NOMO-1 (cell line): ENCODE results near the gene POLA2.

Experiments
- DNase-seq, 2 experiments: peaks; one replicate each; lab custom pipeline; 2025; ENCODE audit not compliant: unreplicated experiment in 2 of 2; lab: John Stamatoyannopoulos, UW

POLA2 gene

DNA sequence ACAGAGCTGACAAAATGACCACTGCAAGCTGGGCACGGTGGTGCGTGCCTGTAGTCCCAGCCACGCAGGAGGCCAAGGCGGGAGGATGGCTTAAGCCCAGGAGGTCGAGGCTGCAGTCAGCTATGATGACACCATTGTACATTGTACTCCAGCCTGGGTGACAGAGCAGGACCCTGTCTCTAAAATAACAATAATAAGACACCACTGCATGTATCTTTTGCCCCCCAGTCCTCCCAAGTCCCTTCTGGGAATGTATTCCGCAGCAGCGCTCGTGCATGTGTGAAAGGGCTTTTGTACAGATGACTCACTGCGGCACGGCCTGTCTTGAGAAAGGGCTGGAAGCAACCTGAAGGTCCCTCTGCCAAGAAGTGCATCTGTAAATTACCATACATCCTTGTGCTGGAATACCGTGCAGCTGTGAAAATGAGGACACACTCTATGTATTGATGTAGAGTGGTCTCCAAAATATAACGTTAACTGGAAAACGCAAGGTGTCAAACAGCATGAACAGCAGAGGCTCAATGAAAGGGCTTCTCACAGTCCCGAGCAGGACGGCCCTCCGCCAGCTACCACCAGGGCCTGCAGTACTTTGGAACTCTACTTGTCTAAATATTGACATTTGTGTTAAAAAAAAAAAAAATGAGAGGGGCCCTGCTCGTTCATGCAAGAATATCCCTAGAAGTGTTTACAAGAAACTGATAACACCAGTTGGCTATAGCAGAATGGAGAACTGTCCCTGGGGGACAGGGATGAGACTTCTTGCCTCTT lies 43.9 kb downstream of the POLA2 start:
- DNase-seq, result no peak

DNA sequence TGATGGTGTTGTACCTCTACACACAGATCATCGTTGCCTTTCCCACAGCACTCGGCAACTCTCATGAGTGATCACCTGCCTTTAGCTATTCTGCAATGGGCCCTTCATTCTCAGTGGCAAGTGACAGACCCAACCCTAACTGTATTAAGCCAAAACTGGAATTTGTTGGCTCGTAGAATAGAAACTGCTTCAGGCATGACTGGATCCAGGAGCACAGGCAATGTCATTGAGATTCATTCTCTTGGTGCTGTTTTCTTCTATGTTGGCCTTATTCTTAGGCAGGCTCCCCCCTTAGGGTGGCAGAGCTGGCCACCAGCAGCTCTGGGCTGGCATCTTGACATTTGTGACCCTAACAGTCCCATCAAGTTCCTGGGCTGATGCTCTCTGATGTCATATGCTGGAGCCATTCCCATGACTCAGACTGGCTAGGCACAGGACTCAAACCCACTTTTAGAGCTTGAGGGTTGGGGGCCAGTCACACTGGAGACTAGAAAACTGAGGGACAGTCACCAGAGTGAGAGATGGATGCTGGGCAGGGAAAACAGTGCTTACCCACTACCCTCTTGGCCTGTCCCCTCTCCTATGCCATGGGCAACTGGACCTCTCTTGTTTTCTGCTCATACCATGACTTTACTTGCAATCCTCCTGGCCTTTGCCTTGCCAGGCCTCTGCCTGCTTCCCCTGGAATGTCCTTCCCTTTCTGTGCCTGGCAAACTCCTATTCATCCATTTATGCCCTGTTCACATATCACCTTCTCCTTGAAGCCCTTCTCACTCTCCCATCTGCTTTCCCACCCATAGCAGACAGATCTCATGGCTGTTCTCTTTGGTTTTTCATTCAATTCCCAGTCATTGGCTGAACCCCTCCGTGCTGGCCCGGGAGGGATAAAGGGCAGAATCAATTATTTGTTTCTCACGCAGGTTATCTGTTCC lies 45.8 kb downstream of the POLA2 start:
- no peak for DNase-seq

DNA sequence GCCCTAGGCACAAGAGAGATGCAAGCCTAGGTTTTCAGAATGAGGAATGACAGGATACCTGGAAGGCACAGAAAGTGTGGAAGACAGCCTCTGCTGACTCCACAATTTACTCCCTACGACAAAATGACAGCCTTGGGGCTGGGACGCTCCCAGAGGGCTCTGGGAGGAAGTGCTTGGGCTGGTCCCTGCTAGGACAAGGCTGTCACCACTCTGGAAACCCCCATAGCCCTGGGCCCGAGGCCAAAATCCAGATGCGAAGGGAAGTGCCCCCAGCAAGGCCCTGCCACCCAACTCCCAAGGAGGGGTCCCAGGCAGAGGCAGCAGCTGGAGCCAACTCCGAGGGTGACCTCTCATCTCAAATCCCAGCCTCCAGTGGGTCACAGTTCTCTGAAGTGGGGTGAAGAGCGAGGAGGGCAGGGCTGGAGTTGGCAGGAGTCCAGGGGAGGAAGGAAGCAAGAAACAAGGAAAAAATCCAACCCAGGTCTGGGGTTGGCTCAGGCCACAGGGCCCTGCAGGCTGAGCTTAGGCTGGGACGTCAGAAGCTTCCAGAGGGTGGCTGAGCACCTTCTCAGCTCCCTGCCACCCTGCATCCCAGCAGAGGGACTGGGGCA lies 46.6 kb downstream of the POLA2 start:
- DNase-seq, result no peak

DNA sequence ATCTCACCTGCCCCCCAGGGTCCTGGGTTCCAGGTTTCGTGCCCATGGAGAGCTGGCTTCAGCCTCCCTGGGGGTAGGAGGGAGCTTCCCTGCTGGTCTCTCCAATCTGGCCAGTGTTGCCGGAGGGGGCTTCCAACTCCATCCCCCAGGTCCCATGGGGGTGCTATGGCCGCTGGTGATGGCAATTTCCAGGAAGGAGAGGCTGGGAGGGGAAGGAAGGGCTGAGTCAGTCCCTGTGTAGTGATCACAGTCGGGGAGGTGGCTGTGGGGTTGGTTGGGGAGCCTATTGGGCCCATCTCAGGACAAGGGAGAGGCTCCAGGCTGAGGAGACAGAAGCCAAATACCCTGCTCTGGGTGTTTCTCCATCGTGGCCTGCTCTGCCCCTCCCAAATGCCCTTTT lies 47.2 kb downstream of the POLA2 start:
- DNase-seq, result no peak

DNA sequence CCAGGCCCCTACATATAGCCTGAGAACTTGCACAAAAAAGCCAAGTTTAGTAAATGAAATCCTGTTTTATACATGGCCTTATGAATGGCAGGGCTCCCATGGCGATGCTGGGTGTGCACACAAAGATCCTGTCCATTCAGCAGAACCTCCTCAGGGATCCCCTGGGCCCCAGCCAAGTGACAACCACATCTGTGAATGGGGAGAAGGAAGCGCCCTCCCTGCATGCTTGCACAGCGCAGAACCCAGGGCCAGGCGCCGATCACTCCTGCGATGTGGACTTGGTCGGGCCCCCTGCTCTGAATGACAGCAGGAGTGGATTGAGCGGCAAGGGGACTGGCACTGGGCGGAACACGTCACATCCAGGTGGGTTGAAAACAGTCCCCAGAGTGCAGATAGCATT lies 48.5 kb downstream of the POLA2 start:
- DNase-seq, result no peak

DNA sequence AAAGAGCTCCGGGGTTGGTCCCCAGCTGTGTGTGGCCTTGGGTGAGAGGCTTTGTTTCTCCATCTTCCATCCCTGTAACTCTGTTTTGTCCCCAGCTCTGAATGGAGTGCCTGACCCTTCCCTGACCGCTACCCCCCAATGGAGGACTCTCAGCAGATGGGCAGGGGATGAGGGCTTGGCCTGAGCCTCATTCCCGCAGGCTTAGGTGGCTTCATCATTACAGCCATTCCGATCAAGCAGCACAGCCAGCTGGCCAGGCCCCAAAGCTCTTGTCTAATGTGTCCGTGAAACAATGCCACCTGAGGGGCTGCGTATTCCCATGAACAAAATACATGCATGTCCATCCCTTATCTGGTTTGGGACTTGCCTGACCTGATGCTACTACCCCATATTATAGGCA lies 49.0 kb downstream of the POLA2 start:
- no peak for DNase-seq

DNA sequence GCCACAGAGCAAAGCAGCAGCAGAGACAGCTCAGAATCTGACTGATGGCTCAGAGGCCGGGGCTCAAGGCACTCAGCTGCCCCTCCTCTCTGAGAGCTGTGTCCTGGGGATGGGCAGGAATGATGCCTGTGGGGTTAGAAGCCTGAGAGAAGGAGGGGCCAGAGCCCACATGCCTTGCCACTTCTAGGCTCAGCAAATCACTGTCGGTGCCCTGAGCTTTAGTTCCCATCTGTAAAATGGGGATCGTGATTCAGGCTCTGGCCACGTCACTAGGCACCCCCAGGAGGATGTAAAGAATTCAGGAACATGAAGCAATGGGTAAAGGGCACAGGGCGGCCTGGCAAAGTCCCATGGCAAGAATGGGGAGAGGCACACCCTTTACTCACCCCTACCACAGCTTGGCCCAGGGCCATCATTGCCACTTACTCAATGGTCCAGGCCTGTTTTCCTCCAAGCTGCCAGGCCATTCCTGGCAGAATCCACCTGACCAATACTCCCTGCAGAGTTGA lies 49.5 kb downstream of the POLA2 start:
- DNase-seq, result no peak

DNA sequence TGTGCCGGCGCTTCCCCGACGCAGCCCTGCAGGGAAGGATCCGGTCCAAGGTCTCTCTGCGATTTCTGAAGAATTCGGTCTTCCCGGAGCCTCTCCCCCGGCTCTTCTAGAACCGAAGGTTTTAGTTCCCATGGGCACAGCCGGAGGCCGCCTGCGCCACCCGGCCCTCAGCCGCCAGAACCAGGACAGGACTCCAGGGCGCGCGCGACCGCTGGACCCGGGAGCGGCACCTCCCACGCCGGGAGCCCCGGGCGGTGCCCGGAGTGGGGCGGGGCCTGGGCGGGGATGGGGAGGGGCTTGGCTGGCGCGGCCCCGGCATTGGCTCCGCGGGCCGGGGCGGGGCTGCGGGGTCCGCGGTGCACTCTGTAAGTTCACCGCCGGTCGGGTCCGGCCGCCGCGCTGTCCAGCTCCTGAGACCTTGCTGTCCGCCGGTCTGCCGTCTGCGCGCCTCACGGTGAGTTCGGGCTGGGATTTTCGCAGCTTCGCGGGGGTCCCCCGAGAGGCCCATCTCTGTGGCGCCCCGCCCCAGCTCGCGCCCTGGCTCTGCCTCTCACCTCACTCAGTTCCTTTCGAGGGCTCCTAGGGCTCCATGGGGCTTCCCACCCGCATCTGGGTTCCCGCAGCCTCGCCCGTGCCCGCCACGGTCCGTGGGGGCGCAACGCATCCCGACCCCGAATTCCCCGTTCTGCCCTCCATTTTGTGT lies 52.9 kb downstream of the POLA2 start, which contains the start of gene CDC42EP2:
CDC42EP2 (plus strand) TSS at position 366 of the 703 bp plus-strand sequence. CDS start 6,033 bp downstream, outside the sequence.
- DNase-seq, result peak; percentile 44 to 65

DNA sequence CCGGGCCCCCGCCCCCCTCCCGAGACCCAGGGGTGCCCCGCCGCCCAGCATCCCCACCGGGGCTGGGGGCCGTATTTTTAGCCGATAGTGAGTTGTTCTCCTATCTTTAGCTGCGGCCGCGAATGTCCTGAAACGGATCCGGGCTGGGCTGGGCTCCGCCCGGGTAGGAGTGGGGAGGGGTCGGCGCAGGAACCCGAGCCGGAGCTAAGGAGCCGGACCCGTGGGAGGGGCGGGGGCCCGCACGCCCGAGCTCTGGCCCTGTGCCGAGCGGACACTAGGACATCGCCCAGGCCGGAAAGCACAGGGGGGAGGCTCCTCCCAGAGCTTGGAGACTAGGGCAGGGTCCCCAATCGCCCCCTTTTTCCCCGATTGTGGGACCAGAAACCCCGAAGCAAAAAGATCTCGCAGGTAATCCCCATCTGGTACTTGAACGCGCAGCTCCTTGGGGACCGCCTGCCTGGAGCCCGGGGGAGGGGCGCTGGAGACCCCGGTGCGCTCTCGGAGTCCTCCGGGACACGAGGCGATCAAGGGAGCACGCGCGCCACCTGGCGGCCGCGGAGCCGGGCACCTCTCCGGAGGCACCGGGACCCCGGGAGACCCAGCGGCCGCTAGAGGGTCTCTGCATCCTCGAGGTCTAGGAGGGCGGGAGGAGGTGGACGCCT lies 53.6 kb downstream of the POLA2 start:
- DNase-seq, result peak; percentile 35 to 41

DNA sequence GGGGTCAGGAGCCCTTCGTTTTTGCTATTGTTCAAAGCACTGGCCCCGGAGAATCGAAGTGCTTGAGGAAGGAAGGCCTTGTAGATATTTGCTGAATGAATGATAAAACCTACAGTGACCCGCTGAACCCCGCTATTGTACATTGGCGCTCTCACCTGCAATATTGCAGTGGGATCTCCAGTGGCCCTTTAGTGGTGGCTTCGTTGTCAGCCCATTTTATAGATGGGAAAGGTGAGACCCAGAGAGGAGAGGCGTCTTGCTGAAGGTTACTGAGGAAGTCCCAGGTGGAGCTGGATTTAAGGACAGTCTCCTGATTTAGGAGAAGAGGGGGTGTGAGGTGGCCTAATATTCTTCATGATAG lies 54.1 kb downstream of the POLA2 start:
- no peak for DNase-seq

DNA sequence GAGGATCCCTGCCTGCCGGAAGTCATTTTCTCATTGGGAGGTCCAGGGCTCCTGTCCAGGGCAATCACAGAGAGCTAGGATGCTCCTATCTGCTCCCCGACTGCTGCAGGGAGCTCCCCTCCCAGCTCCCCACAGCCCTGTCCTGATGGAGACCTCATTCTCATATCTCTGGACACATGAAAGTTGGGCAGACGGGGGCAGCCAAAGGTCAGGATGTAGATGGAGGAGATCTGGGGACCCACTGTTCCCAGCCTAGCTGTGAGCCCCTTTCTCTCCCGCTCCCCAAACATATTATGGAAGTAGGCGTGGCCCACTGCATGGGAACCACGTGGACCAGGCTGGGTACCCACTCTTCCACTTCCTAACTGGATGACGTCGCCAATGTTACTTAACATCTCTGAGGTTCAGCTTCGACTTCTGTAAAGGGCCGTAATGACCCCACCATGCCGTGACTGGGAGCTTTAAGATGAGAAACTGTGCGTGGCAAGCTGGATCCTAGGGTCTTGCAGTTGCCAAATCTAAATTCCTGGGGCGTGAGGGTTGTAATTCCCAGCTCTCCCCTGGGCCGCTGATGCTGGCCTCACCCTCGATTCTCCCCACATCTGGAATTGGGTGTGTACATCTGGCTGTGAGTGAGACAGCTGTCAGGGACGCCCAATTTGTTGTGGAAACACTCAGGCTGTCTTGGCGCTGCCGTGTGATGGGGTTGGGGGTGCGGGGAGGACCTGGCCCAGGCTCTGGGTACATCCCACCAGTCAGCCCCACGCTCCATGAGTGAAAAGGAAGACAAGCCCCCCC lies 54.7 kb downstream of the POLA2 start:
- peak; percentile 26 to 42 for DNase-seq

DNA sequence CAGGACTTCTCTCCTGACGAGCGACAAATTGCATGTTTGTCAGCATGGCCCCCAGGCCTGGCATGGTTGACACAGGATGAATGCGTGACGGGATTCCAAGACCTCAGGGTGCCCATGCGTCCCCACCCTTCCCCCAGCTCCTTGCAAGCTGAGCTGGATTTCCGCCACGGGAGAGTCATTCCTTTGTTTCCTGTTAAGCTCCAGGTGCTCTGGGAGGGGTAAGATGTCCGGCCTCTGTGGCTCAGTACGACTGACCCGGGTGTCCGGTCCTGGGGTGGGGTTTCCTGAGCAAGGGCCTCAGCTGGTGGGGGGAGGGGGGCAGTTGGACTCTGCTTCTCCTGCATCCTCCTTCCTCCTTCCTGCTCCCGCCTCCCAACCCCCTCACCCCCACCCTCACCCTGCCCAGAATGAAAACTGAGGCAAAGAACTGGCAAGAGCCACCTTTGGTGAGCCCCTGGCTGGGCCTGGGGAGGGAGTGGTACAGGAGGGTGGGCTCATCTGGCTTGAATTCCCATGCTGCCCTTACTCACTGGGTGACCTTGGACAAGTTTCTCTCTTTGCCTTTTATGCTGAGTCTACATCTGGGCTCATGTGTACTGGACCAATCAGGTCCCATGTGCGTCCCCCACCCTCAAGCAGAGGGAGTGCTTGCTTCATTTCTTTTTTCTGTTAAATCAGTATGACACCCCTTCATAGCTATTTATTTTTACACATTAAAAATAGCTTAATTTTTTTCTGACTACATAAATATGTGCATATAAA lies 55.4 kb downstream of the POLA2 start:
- no peak for DNase-seq

DNA sequence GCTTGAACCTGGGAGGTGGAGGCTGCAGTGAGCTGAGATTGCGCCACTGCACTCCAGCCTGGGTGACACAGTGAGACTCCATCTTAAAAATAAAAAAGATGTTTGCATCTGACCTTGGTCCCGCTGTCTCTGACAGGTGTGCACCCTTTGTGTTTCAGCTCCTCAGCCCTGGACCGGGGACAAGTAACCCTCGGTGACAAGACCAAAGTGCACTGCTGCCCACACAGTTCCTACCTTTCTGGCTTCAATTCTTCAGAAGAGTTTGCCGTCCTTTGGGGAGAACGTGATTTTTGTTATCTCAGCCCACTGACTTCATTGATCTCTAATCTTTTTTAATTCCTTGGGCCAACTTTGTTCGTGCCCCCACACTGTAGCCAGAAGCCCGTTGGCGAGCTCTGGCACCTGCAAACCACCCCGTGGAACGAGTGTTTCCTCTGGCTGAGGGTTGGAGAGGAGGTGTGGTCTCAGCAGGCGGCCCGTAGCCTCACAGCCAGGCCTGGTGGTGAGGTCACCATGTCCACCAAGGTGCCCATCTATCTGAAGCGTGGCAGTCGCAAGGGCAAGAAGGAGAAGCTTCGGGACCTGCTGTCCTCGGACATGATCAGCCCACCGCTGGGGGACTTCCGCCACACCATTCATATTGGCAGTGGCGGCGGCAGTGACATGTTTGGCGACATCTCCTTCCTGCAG lies 58.8 kb downstream of the POLA2 start:
- DNase-seq, result no peak

DNA sequence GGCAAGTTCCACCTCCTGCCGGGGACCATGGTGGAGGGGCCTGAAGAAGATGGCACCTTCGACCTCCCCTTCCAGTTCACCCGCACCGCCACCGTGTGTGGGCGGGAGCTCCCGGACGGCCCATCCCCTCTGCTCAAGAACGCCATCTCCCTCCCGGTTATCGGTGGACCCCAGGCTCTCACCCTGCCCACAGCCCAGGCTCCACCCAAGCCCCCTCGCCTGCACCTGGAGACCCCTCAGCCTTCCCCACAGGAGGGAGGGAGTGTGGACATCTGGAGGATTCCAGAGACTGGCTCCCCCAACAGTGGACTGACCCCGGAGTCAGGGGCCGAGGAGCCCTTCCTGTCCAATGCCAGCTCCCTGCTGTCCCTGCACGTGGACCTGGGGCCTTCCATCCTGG lies 59.3 kb downstream of the POLA2 start:
- DNase-seq, result no peak

DNA sequence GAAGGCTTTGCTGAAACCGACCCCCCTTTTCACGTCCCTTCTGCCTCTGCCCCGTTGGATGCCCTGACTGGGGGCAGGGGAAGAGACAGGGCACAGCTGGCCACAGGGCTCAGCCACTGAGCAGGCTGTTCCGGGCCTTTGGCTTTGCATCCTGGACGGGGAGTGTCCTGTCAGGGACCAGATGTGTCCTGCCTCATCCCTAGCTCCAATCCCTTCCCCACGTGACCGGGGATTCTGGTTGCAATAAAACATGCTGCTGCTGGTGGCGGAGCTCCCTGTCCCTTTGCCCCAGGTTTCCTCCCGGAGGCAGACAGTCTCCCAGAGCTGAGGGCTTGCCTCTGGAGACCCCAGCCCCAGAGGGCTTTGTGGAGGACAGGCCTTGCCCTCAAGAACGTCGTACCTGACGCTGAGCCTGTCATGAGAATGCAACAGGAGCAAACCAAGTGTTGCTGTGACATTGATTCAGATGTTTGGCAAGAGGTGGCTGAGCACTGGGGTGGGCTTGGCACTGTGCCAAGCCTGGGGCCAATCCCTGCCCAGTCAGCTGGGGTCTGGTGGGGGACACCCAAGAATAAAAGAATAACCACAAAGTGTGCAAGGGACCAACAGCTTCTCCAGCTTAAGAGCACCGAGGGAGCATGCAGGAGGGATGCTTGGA lies 60.2 kb downstream of the POLA2 start:
- no peak for DNase-seq

DNA sequence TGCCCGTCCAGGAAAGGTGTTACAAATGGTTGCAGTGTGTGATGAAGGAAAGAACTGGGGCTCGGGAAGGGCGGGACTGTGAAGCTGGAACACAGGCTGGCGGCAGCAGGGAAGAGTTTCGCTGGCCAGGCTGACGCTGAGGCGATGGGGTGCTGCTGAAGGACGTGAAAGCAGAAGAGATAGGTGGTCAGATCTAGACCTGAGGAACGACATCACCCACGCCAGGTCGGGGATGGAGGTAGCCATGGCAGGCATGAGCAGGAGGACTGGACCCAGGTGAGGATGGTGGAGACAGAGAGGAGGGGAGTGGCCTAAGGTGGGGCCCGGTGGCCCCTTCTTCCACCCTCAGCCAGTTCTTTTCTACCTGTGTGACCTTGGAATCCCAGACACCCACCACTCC lies 62.1 kb downstream of the POLA2 start:
- no peak for DNase-seq

DNA sequence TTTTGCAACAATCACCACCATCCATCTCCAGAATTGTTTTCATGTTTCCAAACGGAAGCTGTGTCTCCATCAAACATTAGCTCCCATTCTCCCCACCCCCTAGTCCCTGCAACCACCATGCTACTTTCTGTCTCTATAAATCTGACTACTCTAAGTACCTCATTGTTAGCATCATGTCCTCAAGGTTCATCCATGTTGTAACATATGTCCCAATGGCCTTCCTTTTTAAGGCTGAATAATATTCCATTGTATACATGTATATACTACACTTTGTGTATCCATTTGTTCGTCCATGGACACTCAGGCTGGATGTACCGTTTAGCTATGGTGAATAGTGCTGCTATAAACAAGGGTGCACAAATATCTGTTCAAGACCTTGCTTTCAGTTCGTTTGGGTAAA lies 63.7 kb downstream of the POLA2 start:
- DNase-seq, result no peak

DNA sequence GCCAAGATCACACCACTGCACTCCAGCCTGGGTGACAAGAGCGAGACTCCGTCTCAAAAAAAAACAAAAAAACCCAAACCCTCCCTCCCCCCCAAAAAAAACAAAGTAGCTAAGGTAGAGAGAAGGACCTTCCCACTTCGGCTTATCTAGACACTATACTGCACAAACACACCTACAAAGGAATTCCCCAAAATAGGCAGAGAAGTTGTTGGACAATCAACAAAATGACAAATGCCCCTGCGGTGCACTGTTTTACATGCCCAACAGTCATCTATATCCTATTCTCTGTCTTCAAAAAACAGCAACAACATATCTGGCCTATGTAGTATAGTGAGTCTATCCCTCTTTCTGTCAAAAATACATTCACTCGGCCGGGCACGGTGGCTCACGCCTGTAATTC lies 65.3 kb downstream of the POLA2 start:
- no peak for DNase-seq
